ENCODE measurements around the gene ZNF557.
"Not testable (repeated sequence)": the region's sequence is repeated elsewhere in the genome, so short reads cannot be mapped to it uniquely, and the experiment has no call there.

ZNF557 gene

GRCh38 chr19:7069042-7069903 is at the start of gene ZNF557:
TSS of gene ZNF557 (plus strand) at chr19:7069703. CDS start at chr19:7075075, 5,372 bp downstream.
- DNase-seq (ENCODE audit: low spot score), result peak; percentile 91

DNA sequence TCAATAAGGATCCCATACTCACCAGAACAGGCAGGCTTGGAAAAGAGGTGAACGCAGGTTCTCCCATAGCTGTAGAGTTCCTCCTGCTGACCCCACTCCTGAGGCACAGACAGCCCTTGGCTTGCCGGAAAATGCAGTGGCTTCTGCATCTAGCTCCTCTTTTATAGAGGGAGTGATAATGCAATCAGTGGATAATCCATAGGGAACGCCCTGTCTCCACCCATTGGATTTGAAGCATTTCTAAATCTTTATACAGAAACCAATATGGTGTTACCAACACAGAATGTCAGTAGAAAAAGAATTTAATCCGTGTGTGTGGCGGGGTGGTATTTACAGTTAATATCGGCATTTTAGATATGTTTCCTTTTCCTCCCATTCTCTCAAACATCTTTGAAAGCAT is 48.2 kb upstream of the ZNF557 start, which contains the start of gene MBD3L2B:
Gene MBD3L2B, minus strand, starts transcription at position 101 of the 400 bp plus-strand sequence. Its CDS starts 34 bp downstream, at position 67.
- not testable (repeated sequence) for DNase-seq (ENCODE audit: low spot score)

DNA sequence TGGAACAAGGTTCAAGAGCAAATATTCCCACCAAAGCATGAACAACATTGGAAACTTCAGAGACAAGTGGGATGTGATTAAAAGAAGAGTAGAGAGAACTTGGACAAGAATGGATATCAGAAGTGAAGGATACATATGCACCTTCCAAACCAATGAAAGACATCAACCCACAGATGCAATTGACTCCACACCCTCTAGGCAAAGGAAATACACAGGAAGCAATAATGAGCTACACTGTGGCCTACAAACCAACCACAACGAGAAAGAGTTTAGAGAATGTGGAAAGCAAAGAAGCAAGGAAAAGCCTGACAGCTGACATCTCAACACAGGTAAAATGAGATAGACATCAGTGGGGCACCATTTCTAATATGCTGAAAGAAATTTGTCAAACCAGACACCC is 40.7 kb upstream of the ZNF557 start:
- DNase-seq (ENCODE audit: low spot score), result not testable (repeated sequence)

DNA sequence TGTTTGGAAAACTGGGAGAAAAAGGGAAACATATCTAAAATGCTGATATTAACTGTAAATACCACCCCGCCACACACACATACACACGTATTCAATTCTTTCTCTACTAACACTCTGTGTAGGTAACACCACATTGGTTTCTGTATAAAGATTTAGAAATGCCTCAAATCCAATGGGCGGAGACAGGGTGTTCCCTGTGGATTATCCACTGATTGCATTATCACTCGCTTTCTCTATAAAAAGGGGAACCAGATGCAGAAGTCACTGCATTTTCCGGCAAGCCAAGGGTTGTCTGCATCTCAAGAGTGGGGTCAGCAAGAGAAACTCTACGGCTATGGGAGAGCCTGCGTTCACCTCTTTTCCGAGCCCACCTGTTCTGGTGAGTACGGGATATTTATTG is 39.2 kb upstream of the ZNF557 start, which contains the start of gene MBD3L5:
Gene MBD3L5, plus strand, starts transcription at position 301 of the 400 bp plus-strand sequence. Its CDS starts 34 bp downstream, at position 335.
- not testable (repeated sequence) for DNase-seq (ENCODE audit: low spot score)

DNA sequence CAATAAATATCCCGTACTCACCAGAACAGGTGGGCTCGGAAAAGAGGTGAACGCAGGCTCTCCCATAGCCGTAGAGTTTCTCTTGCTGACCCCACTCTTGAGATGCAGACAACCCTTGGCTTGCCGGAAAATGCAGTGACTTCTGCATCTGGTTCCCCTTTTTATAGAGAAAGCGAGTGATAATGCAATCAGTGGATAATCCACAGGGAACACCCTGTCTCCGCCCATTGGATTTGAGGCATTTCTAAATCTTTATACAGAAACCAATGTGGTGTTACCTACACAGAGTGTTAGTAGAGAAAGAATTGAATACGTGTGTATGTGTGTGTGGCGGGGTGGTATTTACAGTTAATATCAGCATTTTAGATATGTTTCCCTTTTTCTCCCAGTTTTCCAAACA is 29.4 kb upstream of the ZNF557 start, which contains the start of gene MBD3L4:
Gene MBD3L4, minus strand, starts transcription at position 101 of the 400 bp plus-strand sequence. Its CDS starts 35 bp downstream, at position 66.
- DNase-seq (ENCODE audit: low spot score), result not testable (repeated sequence)

DNA sequence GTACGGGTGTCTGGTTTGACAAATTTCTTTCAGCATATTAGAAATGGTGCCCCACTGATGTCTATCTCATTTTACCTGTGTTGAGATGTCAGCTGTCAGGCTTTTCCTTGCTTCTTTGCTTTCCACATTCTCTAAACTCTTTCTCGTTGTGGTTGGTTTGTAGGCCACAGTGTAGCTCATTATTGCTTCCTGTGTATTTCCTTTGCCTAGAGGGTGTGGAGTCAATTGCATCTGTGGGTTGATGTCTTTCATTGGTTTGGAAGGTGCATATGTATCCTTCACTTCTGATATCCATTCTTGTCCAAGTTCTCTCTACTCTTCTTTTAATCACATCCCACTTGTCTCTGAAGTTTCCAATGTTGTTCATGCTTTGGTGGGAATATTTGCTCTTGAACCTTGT is 27.9 kb upstream of the ZNF557 start:
- DNase-seq (ENCODE audit: low spot score), result not testable (repeated sequence)

DNA sequence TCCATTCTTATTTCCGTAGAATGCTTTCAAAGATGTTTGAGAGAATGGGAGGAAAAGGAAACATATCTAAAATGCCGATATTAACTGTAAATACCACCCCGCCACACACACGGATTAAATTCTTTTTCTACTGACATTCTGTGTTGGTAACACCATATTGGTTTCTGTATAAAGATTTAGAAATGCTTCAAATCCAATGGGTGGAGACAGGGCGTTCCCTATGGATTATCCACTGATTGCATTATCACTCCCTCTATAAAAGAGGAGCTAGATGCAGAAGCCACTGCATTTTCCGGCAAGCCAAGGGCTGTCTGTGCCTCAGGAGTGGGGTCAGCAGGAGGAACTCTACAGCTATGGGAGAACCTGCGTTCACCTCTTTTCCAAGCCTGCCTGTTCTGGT is 20.5 kb upstream of the ZNF557 start, which contains the start of gene MBD3L2:
Gene MBD3L2, plus strand, starts transcription at position 301 of the 400 bp plus-strand sequence. Its CDS starts 53 bp downstream, at position 354.
- DNase-seq (ENCODE audit: low spot score), result not testable (repeated sequence)

GRCh38 chr19:7051421-7051820 is 18.1 kb upstream of the ZNF557 start:
- DNase-seq (ENCODE audit: low spot score), result not testable (repeated sequence)

- not testable (repeated sequence) for DNase-seq (ENCODE audit: low spot score)
Measured at GRCh38 chr19:7052896-7053295, 16.6 kb upstream of the ZNF557 start.

GRCh38 chr19:7054635-7055368 is 14.7 kb upstream of the ZNF557 start:
- DNase-seq (ENCODE audit: low spot score), result not testable (repeated sequence)

- not testable (repeated sequence) for DNase-seq (ENCODE audit: low spot score)
Measured at GRCh38 chr19:7055679-7056078, 13.8 kb upstream of the ZNF557 start.

GRCh38 chr19:7056371-7056770 is 13.1 kb upstream of the ZNF557 start:
- DNase-seq (ENCODE audit: low spot score), result not testable (repeated sequence)

DNA sequence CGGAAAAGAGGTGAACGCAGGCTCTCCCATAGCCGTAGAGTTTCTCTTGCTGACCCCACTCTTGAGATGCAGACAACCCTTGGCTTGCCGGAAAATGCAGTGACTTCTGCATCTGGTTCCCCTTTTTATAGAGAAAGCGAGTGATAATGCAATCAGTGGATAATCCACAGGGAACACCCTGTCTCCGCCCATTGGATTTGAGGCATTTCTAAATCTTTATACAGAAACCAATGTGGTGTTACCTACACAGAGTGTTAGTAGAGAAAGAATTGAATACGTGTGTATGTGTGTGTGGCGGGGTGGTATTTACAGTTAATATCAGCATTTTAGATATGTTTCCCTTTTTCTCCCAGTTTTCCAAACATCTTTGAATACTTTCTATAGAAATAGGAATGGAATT is 10.9 kb upstream of the ZNF557 start, which contains the start of gene MBD3L3:
Gene MBD3L3, minus strand, starts transcription at position 101 of the 400 bp plus-strand sequence. Its CDS starts 71 bp downstream, at position 30.
- DNase-seq (ENCODE audit: low spot score), result not testable (repeated sequence)

DNA sequence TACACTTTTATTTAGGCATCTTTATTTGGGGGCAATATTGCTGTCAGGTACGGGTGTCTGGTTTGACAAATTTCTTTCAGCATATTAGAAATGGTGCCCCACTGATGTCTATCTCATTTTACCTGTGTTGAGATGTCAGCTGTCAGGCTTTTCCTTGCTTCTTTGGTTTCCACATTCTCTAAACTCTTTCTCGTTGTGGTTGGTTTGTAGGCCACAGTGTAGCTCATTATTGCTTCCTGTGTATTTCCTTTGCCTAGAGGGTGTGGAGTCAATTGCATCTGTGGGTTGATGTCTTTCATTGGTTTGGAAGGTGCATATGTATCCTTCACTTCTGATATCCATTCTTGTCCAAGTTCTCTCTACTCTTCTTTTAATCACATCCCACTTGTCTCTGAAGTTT is 9.5 kb upstream of the ZNF557 start:
- not testable (repeated sequence) for DNase-seq (ENCODE audit: low spot score)

DNA sequence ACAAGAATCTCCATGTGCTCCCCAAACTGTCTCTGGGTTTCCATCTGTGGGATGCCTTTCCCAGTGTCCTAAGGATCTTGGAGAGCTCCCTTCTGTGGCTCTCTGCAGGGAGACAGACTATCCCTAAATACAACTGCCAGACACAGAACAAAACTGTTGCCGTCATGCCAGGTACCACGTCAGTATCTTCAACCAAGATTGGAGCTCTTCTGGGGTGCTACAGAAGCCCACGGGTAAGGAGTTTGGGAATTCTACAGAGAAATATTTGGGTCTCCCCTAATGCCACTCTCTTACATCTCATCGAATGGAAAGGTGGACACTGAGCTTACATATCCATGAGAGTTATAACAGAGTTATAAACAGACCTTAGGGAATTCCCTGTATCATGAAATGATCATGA is 6.2 kb upstream of the ZNF557 start:
- DNase-seq (ENCODE audit: low spot score), result no peak

- DNase-seq (ENCODE audit: low spot score), result no peak
Measured at GRCh38 chr19:7063764-7064418, 5.6 kb upstream of the ZNF557 start.

DNA sequence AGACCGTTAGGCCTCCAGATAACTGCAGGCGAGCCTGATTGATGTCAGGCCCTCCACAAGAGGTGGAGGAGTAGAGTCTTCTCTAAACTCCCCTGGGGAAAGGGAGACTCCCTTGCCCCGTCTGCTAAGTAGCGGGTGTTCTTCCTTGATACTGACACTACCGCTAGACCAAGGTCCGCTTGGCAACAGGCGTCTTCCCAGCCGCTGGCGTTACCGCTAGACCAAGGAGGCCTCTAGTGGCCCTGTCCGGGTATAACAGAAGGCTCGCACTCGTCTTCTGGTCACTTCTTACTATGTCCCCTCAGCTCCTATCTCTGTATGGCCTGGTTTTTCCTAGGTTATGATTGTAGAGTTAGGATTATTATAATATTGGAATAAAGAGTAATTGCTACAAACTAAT is 2.4 kb upstream of the ZNF557 start:
- DNase-seq (ENCODE audit: low spot score), result not testable (repeated sequence)

- no peak for DNase-seq (ENCODE audit: low spot score)
Measured at GRCh38 chr19:7067716-7068115, 1.8 kb upstream of the ZNF557 start.

DNA sequence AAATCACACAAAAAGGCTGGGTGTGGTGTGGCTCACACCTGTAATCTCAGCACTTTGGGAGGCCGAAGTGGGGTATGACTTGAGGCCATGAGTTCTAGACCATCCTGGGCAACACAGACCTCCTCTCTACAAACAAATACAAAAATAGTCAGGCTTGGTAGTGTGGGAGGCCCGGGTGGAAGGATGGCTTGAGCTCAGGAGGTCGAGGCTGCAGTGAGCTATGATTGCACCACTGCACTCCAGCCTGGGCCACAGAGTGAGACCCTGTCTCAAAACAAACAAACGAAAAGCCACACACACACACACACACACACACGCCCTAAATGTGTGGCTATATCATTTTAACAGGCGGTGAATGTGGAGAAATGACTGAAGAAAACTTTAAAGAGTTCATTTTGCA is 904 bp upstream of the ZNF557 start:
- no peak for DNase-seq (ENCODE audit: low spot score)

DNA sequence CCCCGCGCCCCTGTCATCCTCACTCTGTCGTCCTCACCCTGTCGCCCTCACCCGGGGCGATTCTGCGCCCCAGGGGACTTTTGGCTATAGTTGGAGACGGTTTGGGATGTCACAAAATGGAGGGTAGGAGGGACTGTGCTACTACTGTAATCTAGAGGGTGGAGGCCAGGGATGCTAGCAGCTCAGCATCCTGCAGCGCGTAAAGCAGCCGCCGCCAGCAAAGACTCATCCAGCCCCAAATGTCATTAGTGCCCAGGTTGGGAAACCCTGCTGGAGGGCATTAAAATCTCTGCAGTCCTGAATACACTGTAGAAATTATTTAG is 362 bp downstream of the ZNF557 start:
- no peak for DNase-seq (ENCODE audit: low spot score)

- DNase-seq (ENCODE audit: low spot score), result no peak
Measured at GRCh38 chr19:7072541-7072940, 3.0 kb downstream of the ZNF557 start.
